Keratinocyte (primary cell): ENCODE measurements around the gene CRABP2.

Experiments used
- CTCF ChIP-seq, 3 experiments: IDR thresholded peaks in 1 of 3; conservative IDR thresholded peaks in 1 of 3; optimal IDR thresholded peaks in 1 of 3; 2 replicates in 2 of 3; 3 replicates in 1 of 3; pipeline versions ENCODE3 to v1.5.1; 2011; ENCODE audit warnings: low read length in 3 of 3, mild to moderate bottlenecking in 3 of 3, moderate library complexity in 2 of 3, control low read depth in 1 of 3, inconsistent platforms in 1 of 3; ENCODE audit not compliant: insufficient read depth in 2 of 3; ENCODE audit errors: extremely low read depth in 1 of 3
- EZH2 ChIP-seq: IDR thresholded peaks from one replicate; pipeline ENCODE4 v1.6.1; 2012; ENCODE audit warnings: inconsistent platforms, mild to moderate bottlenecking, low read length, moderate library complexity

- TF ChIP-seq EZH2 (no peak), CTCF (optimal IDR thresholded peaks at IDR 0.05 in 1 of 3, IDR thresholded peaks at IDR 0.05 in 1 of 3, conservative IDR thresholded peaks at IDR 0.05 in 1 of 3; ENCODE audit: extremely low read depth in 1 of 3, insufficient read depth in 2 of 3, low read length in 3 of 3) (no peak)
Observed at GRCh38 chr1:156700736-156701531, 4.4 kb downstream of the CRABP2 start.
